WTC11 (cell line): Measurements from ENCODE around the gene FEM1A. TPM values are rescaled to one million over a fixed set of nuclear protein-coding genes. Genes with fewer than 3 reads are reported as not detected.

Experiments used
- ATAC-seq: fragments of 200-7000 bp; cut with Tn5 transposase; 2 replicates; pipeline ENCODE4 v1.10.0; 2021; ENCODE audit warnings: mild to moderate bottlenecking, moderate library complexity
- CTCF ChIA-PET: fragments of 300-600 bp; sonication (Branson Sonifier 250); formaldehyde crosslinking; loops from one replicate; lab custom pipeline; 2021; ENCODE audit warnings: antibody characterized with exemption; lab: Charles Lee
- POLR2A ChIA-PET: fragments of 350-600 bp; sonication (Branson Sonifier 250); formaldehyde crosslinking; loops from one replicate; lab custom pipeline; 2021; ENCODE audit warnings: antibody characterized with exemption; lab: Charles Lee
- DNase-seq: peaks from one replicate; pipeline ENCODE4 v3.0.0; 2021; ENCODE audit warnings: low spot score
- H3K27ac Mint-ChIP-seq: 2 replicates; pipeline ENCODE4 v1.8.0; 2021; ENCODE audit warnings: mixed read lengths
- H3K27me3 Mint-ChIP-seq: 2 replicates; pipeline ENCODE4 v1.8.0; 2021; ENCODE audit warnings: low read depth, mild to moderate bottlenecking, moderate library complexity, mixed read lengths
- H3K36me3 Mint-ChIP-seq: 2 replicates; pipeline ENCODE4 v1.8.0; 2021; ENCODE audit warnings: mixed read lengths
- H3K4me1 Mint-ChIP-seq: 2 replicates; pipeline ENCODE4 v1.8.0; 2022; ENCODE audit warnings: mixed read lengths
- H3K4me3 Mint-ChIP-seq: 2 replicates; pipeline ENCODE4 v1.8.0; 2021; ENCODE audit warnings: mild to moderate bottlenecking, moderate library complexity, mixed read lengths
- H3K9me3 Mint-ChIP-seq: 2 replicates; pipeline ENCODE4 v1.8.0; 2021; ENCODE audit warnings: mixed read lengths
- CREM ChIP-seq: sonication (generic); formaldehyde crosslinking; IDR thresholded peaks from 2 replicates; pipeline ENCODE4 v1.8.1; 2022; ENCODE audit warnings: mild to moderate bottlenecking, missing genetic modification reagents, moderate library complexity
- ESRRA ChIP-seq: sonication (generic); formaldehyde crosslinking; IDR thresholded peaks from 2 replicates; pipeline ENCODE4 v1.8.1; 2022; ENCODE audit warnings: mild to moderate bottlenecking, missing genetic modification reagents, borderline replicate concordance
- FOXK1 ChIP-seq: sonication (generic); formaldehyde crosslinking; IDR thresholded peaks from 2 replicates; pipeline ENCODE4 v1.8.0; 2022; ENCODE audit warnings: mild to moderate bottlenecking, moderate library complexity, missing genetic modification reagents
- FOXP1 ChIP-seq: sonication (generic); formaldehyde crosslinking; IDR thresholded peaks from 2 replicates; pipeline ENCODE4 v1.8.0; 2022; ENCODE audit warnings: missing genetic modification reagents, mild to moderate bottlenecking, moderate library complexity, borderline replicate concordance
- GABPB1 ChIP-seq: sonication (generic); formaldehyde crosslinking; IDR thresholded peaks from 2 replicates; pipeline ENCODE4 v1.8.1; 2023; ENCODE audit warnings: mild to moderate bottlenecking, missing genetic modification reagents
- MYBL2 ChIP-seq: sonication (generic); formaldehyde crosslinking; IDR thresholded peaks from 2 replicates; pipeline ENCODE4 v1.8.1; 2023; ENCODE audit warnings: mild to moderate bottlenecking, moderate library complexity, missing genetic modification reagents
- PREB ChIP-seq: sonication (generic); formaldehyde crosslinking; IDR thresholded peaks from 2 replicates; pipeline ENCODE4 v1.8.1; 2022; ENCODE audit warnings: mild to moderate bottlenecking, missing genetic modification reagents, moderate library complexity, borderline replicate concordance
- SMAD4 ChIP-seq: sonication (generic); formaldehyde crosslinking; IDR thresholded peaks from 2 replicates; pipeline ENCODE4 v1.8.0; 2022; ENCODE audit warnings: mild to moderate bottlenecking, missing genetic modification reagents
- TCF7 ChIP-seq: sonication (generic); formaldehyde crosslinking; IDR thresholded peaks from 2 replicates; pipeline ENCODE4 v1.8.0; 2022; ENCODE audit warnings: mild to moderate bottlenecking, low read depth, missing genetic modification reagents, moderate library complexity
- TP53 ChIP-seq: sonication (generic); formaldehyde crosslinking; IDR thresholded peaks from 2 replicates; pipeline ENCODE4 v1.8.1; 2023; ENCODE audit warnings: mild to moderate bottlenecking, missing genetic modification reagents
- ZNF138 ChIP-seq: sonication (generic); formaldehyde crosslinking; conservative IDR thresholded peaks from 2 replicates; pipeline ENCODE4 v1.8.1; 2022; ENCODE audit warnings: mild to moderate bottlenecking, moderate library complexity, missing genetic modification reagents
- ZNF232 ChIP-seq: sonication (generic); formaldehyde crosslinking; IDR thresholded peaks from 2 replicates; pipeline ENCODE4 v1.8.0; 2022; ENCODE audit warnings: mild to moderate bottlenecking, missing genetic modification reagents
- ZNF396 ChIP-seq: fragments of 250-450 bp; sonication (Bioruptor Pico); IDR thresholded peaks from 2 replicates; pipeline ENCODE4 v1.8.0; 2021; ENCODE audit warnings: mild to moderate bottlenecking, moderate library complexity, borderline replicate concordance
- total RNA-seq: library from RNA; stranded (reverse); gene quantifications from 3 replicates; pipeline ENCODE4 v1.2.3, GENCODE V29; 2021
- TF ChIP-seq, protein P1 (sequence below): sonication (generic); formaldehyde crosslinking; IDR thresholded peaks from 2 replicates; pipeline ENCODE4 v1.8.1; 2023; ENCODE audit warnings: mild to moderate bottlenecking, missing genetic modification reagents, moderate library complexity
- TF ChIP-seq, protein P2 (sequence below): fragments of 250-450 bp; sonication (Bioruptor Pico); IDR thresholded peaks from 2 replicates; pipeline ENCODE4 v1.8.0; 2021; ENCODE audit warnings: mild to moderate bottlenecking
- TF ChIP-seq, protein P3 (sequence below): sonication (generic); formaldehyde crosslinking; conservative IDR thresholded peaks from 2 replicates; pipeline ENCODE4 v1.8.1; 2023; ENCODE audit warnings: mild to moderate bottlenecking, low read depth, missing genetic modification reagents, moderate library complexity
- TF ChIP-seq, protein P4 (sequence below): sonication (generic); formaldehyde crosslinking; IDR thresholded peaks from 2 replicates; pipeline ENCODE4 v1.8.1; 2022; ENCODE audit warnings: low read depth, mild to moderate bottlenecking, moderate library complexity, missing genetic modification reagents, borderline replicate concordance
- TF ChIP-seq, protein P5 (sequence below): sonication (generic); formaldehyde crosslinking; IDR thresholded peaks from 2 replicates; pipeline ENCODE4 v1.8.0; 2023; ENCODE audit warnings: missing genetic modification reagents, mild to moderate bottlenecking, borderline replicate concordance

FEM1A gene
- total RNA-seq, 1 experiment from 2014 or later = 15.7 TPM

GRCh38 chr19:4759388-4760284, 31.9 kb upstream of the FEM1A start (continued):
- TF ChIP-seq ZNF138 (no peak), FOXK1 (CRISPR knock-in tag) (peak; percentile 41; the same call in 1 of the 2 replicates), PREB (CRISPR knock-in tag) (no peak), MYBL2 (no peak), ZNF396 (CRISPR knock-in tag) (no peak), CREM (CRISPR knock-in tag) (no peak), GABPB1 (CRISPR knock-in tag) (peak; percentile 60; the same call in 1 of the 2 replicates), ESRRA (no peak)
- TF ChIP-seq, protein P1, sequence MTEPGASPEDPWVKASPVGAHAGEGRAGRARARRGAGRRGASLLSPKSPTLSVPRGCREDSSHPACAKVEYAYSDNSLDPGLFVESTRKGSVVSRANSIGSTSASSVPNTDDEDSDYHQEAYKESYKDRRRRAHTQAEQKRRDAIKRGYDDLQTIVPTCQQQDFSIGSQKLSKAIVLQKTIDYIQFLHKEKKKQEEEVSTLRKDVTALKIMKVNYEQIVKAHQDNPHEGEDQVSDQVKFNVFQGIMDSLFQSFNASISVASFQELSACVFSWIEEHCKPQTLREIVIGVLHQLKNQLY (CRISPR knock-in tag) = no peak
- TF ChIP-seq, protein P2, sequence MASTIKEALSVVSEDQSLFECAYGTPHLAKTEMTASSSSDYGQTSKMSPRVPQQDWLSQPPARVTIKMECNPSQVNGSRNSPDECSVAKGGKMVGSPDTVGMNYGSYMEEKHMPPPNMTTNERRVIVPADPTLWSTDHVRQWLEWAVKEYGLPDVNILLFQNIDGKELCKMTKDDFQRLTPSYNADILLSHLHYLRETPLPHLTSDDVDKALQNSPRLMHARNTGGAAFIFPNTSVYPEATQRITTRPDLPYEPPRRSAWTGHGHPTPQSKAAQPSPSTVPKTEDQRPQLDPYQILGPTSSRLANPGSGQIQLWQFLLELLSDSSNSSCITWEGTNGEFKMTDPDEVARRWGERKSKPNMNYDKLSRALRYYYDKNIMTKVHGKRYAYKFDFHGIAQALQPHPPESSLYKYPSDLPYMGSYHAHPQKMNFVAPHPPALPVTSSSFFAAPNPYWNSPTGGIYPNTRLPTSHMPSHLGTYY (CRISPR knock-in tag) = no peak
- TF ChIP-seq, protein P3, sequence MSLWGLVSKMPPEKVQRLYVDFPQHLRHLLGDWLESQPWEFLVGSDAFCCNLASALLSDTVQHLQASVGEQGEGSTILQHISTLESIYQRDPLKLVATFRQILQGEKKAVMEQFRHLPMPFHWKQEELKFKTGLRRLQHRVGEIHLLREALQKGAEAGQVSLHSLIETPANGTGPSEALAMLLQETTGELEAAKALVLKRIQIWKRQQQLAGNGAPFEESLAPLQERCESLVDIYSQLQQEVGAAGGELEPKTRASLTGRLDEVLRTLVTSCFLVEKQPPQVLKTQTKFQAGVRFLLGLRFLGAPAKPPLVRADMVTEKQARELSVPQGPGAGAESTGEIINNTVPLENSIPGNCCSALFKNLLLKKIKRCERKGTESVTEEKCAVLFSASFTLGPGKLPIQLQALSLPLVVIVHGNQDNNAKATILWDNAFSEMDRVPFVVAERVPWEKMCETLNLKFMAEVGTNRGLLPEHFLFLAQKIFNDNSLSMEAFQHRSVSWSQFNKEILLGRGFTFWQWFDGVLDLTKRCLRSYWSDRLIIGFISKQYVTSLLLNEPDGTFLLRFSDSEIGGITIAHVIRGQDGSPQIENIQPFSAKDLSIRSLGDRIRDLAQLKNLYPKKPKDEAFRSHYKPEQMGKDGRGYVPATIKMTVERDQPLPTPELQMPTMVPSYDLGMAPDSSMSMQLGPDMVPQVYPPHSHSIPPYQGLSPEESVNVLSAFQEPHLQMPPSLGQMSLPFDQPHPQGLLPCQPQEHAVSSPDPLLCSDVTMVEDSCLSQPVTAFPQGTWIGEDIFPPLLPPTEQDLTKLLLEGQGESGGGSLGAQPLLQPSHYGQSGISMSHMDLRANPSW = no peak

DNA sequence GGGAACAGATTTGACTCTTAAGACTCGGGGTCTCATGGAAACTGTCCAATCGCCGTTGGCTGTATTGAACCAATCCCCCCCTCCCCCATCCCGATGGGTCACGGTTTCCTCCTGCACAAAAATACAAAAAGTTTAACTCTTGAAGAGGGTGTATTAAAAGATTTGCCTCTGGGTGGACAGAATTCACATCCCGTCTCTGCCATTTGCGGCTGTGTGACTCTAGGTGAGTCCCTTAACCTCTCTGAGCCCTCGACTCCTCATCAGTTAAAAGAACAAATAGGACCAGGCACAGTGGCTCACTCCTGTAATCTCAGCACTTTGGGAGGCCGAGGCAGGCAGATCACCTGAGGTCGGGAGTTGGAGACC, 31.3 kb upstream of the FEM1A start:
- POLR2A ChIA-PET = interaction anchor here (0.7 to 1.7 kb wide), 2 partner anchors 9 to 31 kb away, joined by 3 to 4 read pairs; no protein-coding TSS in a partner anchor
- no peak for DNase-seq

More for the DNA sequence above, 31.3 kb upstream of the FEM1A start:
- no peak overlapping the region for H3K27ac Mint-ChIP-seq
- peaks cover 6% of the 10 kb centered on the region for H3K4me1 Mint-ChIP-seq
- H3K4me3 Mint-ChIP-seq = peak overlapping the region; percentile 68
- H3K27me3 Mint-ChIP-seq = peaks cover 25% of the 10 kb centered on the region
- no peaks in the 10 kb centered on the region for H3K36me3 Mint-ChIP-seq
- TF ChIP-seq PREB (CRISPR knock-in tag) = no peak
- TF ChIP-seq, protein P4, sequence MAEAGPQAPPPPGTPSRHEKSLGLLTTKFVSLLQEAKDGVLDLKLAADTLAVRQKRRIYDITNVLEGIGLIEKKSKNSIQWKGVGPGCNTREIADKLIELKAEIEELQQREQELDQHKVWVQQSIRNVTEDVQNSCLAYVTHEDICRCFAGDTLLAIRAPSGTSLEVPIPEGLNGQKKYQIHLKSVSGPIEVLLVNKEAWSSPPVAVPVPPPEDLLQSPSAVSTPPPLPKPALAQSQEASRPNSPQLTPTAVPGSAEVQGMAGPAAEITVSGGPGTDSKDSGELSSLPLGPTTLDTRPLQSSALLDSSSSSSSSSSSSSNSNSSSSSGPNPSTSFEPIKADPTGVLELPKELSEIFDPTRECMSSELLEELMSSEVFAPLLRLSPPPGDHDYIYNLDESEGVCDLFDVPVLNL = no peak
- TF ChIP-seq ZNF232 (CRISPR knock-in tag) = no peak
- no peak for TF ChIP-seq SMAD4 (CRISPR knock-in tag)
- no peak for TF ChIP-seq FOXP1 (CRISPR knock-in tag)
- no peak for TF ChIP-seq TP53 (CRISPR knock-in tag)
- no peak for TF ChIP-seq TCF7 (CRISPR knock-in tag)
- TF ChIP-seq, protein P5, sequence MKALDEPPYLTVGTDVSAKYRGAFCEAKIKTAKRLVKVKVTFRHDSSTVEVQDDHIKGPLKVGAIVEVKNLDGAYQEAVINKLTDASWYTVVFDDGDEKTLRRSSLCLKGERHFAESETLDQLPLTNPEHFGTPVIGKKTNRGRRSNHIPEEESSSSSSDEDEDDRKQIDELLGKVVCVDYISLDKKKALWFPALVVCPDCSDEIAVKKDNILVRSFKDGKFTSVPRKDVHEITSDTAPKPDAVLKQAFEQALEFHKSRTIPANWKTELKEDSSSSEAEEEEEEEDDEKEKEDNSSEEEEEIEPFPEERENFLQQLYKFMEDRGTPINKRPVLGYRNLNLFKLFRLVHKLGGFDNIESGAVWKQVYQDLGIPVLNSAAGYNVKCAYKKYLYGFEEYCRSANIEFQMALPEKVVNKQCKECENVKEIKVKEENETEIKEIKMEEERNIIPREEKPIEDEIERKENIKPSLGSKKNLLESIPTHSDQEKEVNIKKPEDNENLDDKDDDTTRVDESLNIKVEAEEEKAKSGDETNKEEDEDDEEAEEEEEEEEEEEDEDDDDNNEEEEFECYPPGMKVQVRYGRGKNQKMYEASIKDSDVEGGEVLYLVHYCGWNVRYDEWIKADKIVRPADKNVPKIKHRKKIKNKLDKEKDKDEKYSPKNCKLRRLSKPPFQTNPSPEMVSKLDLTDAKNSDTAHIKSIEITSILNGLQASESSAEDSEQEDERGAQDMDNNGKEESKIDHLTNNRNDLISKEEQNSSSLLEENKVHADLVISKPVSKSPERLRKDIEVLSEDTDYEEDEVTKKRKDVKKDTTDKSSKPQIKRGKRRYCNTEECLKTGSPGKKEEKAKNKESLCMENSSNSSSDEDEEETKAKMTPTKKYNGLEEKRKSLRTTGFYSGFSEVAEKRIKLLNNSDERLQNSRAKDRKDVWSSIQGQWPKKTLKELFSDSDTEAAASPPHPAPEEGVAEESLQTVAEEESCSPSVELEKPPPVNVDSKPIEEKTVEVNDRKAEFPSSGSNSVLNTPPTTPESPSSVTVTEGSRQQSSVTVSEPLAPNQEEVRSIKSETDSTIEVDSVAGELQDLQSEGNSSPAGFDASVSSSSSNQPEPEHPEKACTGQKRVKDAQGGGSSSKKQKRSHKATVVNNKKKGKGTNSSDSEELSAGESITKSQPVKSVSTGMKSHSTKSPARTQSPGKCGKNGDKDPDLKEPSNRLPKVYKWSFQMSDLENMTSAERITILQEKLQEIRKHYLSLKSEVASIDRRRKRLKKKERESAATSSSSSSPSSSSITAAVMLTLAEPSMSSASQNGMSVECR (CRISPR knock-in tag) = no peak
- no peaks in the 10 kb centered on the region for H3K9me3 Mint-ChIP-seq
- CTCF ChIA-PET = interaction anchor here (0.5 to 2.1 kb wide), 5 partner anchors 8 to 74 kb away, joined by 3 to 19 read pairs (median 4); partner anchors contain the start of gene FEM1A
- ATAC-seq = no peak
